ENCODE results near the gene GAST.

- TF ChIP-seq POLR2A (IDR thresholded peaks at IDR 0.05; ENCODE audit: low read depth, low read length) = no peak
- TF ChIP-seq CTCF (conservative IDR thresholded peaks at IDR 0.05; ENCODE audit: low read depth, low read length) = no peak
- no peak for TF ChIP-seq RAD21 (IDR thresholded peaks at IDR 0.05; ENCODE audit: low read length)
- no peak for TF ChIP-seq CEBPB (IDR thresholded peaks at IDR 0.05; ENCODE audit: low read depth, low read length)
- TF ChIP-seq BHLHE40 (IDR thresholded peaks at IDR 0.05; ENCODE audit: low read depth, low read length) = no peak
Measured at GRCh38 chr17:41733348-41734138, 21.4 kb downstream of the GAST start.
